ENCODE results near the gene UTF1. TPM values are rescaled to one million over a fixed set of nuclear protein-coding genes. Genes with fewer than 3 reads are reported as not detected.

The UTF1 gene
- total and polyA plus RNA-seq, 9 of the 15 experiments (the other 6 are each of a cell fraction or from before 2014, with no cell fraction given) = 0.35 to 0.46 TPM; not detected in 7

DNA sequence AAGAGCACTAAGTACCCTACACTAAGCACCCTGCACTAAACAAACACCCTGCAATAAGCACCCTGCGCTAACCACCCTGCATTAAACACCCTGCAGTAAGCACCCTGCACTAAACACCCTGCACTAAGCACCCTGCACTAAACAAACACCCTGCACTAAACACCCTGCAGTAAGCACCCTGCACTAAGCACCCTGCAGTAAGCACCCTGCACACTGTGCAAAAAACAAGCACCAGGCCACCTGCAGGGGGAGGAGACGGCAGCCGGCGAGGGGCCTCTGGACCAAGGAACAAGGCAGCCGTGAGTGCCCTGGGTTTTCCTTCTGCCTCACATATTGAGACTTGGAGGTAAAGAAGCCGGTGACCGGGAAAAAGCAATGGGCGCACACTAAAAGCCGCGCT lies 39.8 kb upstream of the UTF1 start:
- no peak overlapping the region for H3K4me2 ChIP-seq (ENCODE audit: insufficient read depth, low read length)
- BruUV-seq (replicated peaks) = no TSS peak
- TF ChIP-seq ADNP (tag; IDR thresholded peaks at IDR 0.05) (no peak), NUFIP1 (IDR thresholded peaks at IDR 0.05; ENCODE audit: partially characterized antibody) (no peak), NR2C1 (IDR thresholded peaks at IDR 0.05) (no peak), NR2C1 (tag; IDR thresholded peaks at IDR 0.05) (no peak), SETDB1 (IDR thresholded peaks at IDR 0.05; ENCODE audit: low read length) (no peak), HMGN3 (IDR thresholded peaks at IDR 0.05; ENCODE audit: borderline replicate concordance, extremely low read depth, insufficient read length, low read depth, low read length) (no peak)
- TF ChIP-seq, protein P1, sequence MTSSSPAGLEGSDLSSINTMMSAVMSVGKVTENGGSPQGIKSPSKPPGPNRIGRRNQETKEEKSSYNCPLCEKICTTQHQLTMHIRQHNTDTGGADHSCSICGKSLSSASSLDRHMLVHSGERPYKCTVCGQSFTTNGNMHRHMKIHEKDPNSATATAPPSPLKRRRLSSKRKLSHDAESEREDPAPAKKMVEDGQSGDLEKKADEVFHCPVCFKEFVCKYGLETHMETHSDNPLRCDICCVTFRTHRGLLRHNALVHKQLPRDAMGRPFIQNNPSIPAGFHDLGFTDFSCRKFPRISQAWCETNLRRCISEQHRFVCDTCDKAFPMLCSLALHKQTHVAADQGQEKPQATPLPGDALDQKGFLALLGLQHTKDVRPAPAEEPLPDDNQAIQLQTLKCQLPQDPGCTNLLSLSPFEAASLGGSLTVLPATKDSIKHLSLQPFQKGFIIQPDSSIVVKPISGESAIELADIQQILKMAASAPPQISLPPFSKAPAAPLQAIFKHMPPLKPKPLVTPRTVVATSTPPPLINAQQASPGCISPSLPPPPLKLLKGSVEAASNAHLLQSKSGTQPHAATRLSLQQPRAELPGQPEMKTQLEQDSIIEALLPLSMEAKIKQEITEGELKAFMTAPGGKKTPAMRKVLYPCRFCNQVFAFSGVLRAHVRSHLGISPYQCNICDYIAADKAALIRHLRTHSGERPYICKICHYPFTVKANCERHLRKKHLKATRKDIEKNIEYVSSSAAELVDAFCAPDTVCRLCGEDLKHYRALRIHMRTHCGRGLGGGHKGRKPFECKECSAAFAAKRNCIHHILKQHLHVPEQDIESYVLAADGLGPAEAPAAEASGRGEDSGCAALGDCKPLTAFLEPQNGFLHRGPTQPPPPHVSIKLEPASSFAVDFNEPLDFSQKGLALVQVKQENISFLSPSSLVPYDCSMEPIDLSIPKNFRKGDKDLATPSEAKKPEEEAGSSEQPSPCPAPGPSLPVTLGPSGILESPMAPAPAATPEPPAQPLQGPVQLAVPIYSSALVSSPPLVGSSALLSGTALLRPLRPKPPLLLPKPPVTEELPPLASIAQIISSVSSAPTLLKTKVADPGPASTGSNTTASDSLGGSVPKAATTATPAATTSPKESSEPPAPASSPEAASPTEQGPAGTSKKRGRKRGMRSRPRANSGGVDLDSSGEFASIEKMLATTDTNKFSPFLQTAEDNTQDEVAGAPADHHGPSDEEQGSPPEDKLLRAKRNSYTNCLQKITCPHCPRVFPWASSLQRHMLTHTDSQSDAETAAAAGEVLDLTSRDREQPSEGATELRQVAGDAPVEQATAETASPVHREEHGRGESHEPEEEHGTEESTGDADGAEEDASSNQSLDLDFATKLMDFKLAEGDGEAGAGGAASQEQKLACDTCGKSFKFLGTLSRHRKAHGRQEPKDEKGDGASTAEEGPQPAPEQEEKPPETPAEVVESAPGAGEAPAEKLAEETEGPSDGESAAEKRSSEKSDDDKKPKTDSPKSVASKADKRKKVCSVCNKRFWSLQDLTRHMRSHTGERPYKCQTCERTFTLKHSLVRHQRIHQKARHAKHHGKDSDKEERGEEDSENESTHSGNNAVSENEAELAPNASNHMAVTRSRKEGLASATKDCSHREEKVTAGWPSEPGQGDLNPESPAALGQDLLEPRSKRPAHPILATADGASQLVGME (CRISPR knock-in tag; IDR thresholded peaks at IDR 0.05) = no peak
- TF ChIP-seq, protein P2, sequence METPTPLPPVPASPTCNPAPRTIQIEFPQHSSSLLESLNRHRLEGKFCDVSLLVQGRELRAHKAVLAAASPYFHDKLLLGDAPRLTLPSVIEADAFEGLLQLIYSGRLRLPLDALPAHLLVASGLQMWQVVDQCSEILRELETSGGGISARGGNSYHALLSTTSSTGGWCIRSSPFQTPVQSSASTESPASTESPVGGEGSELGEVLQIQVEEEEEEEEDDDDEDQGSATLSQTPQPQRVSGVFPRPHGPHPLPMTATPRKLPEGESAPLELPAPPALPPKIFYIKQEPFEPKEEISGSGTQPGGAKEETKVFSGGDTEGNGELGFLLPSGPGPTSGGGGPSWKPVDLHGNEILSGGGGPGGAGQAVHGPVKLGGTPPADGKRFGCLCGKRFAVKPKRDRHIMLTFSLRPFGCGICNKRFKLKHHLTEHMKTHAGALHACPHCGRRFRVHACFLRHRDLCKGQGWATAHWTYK (CRISPR knock-in tag; IDR thresholded peaks at IDR 0.05) = no peak

More for the DNA sequence above, 39.8 kb upstream of the UTF1 start:
- no peak overlapping the region for H3K4me3 ChIP-seq
- no peak for DNase-seq (ENCODE audit: extremely low read depth in 1 of 4, low spot score in 3 of 4)
- H3K27me3 ChIP-seq (ENCODE audit: control insufficient read depth in 2 of 2, insufficient read depth in 2 of 2, low read length in 2 of 2) = peaks cover 5 to 50% of the 10 kb centered on the region in 2 experiments; a peak in 4 of 5 replicates
- POLR2A ChIA-PET = no interaction called here
- CTCF ChIA-PET (ENCODE audit: low intra/inter-chr PET ratio) = no interaction called here
- in situ Hi-C loops (cut with MboI) (no loop called here), intact Hi-C loops (cut with micrococcal nuclease) (no loop called here)
- H3K9me3 ChIP-seq (replicated peaks; ENCODE audit: control insufficient read depth, insufficient read depth, low read depth, low read length) = no peaks in the 10 kb centered on the region
- H3K36me3 ChIP-seq (ENCODE audit: control insufficient read depth, insufficient read depth, low read length) = no peaks in the 10 kb centered on the region
- no peaks in the 10 kb centered on the region for H3K9me1 ChIP-seq (ENCODE audit: control insufficient read depth, insufficient read depth, low read length)
- H3K9ac ChIP-seq (ENCODE audit: insufficient read depth in 1 of 2, low read depth in 2 of 2, low read length in 2 of 2) = no peak overlapping the region; a peak in 1 of 4 replicates
- peaks cover 3% of the 10 kb centered on the region; the same call in 1 of the 2 replicates for H4K20me1 ChIP-seq (replicated peaks; ENCODE audit: control insufficient read depth, insufficient read depth, low read length)
- no peak for FAIRE-seq
- no peak for ATAC-seq
- H3K27ac ChIP-seq (ENCODE audit: extremely low read depth, low read depth, low read length) = no peak overlapping the region
- no peaks in the 10 kb centered on the region for H3K79me2 ChIP-seq (ENCODE audit: control insufficient read depth, insufficient read depth, low read length)
- WGBS (ENCODE audit: insufficient coverage, low coverage, missing lambda C conversion rate) = 20% methylated on average over 10 of the region's 10 CpGs
- H2AFZ ChIP-seq (ENCODE audit: low read depth, low read length) = no peak overlapping the region
- peaks cover 0 to 25% of the 10 kb centered on the region in 2 experiments; a peak in 2 of 5 replicates for H3K4me1 ChIP-seq (replicated peaks in 1 of 2; ENCODE audit: control insufficient read depth in 2 of 2, insufficient read depth in 2 of 2, low read length in 2 of 2)

All from K562 (cell line).